Measurements from ENCODE around the gene BDKRB2.

BDKRB2 gene

DNA sequence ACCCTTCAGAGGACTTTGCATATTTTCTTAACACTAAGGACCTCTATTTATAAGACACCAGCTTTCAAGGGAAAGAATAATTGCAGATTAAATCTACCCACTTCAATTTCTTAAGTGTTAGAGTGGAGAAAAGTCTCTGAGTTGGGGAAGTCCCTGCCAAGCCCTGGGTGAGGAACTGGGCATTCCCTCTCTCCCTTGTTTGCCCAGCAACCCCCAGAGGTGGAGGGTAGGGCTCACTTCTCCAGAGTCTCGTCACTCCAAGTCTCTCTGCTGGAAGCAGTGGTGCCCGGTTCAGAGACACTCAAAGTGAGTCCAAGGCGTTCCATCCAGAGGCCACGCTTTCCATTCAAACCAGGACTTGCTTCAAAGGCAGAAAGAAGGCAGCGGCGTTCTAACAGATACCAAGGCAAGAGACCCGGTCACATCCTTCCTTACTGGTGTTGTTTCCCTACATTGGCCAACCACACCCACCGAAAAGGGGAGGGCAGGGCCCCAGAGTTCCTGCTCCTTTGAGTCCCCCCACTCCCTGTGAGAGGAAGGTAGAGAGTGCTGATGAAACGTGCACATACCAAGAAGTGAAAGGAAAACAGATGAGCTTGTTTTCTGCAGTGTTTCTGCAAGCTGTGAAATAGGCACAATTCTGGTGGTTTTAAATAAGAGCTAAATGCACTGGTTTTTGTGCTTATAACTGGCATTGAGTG is 6.1 kb upstream of the BDKRB2 start:
- DNase-seq (ENCODE audit: low read depth): no peak

DNA sequence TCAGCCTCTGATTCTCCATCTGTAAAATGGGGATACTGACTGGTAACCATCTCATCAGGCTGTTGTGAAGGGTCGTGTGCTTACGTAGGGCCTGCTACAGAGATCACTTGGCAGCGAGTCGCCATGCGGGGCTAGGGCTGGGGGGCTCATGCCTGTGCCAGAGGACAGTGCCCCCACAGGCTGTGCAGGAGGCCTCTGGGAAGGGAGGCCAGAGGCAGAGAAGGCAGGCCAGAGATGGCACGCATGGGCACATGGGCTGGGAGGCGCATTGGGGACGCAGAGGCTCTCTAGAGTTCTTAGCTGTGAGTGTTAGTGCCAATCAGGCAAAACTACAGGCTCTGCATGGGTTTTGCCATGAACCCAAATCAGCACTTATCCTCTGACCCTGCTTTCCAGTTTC is 3.5 kb upstream of the BDKRB2 start:
- no peak for DNase-seq (ENCODE audit: low read depth)

DNA sequence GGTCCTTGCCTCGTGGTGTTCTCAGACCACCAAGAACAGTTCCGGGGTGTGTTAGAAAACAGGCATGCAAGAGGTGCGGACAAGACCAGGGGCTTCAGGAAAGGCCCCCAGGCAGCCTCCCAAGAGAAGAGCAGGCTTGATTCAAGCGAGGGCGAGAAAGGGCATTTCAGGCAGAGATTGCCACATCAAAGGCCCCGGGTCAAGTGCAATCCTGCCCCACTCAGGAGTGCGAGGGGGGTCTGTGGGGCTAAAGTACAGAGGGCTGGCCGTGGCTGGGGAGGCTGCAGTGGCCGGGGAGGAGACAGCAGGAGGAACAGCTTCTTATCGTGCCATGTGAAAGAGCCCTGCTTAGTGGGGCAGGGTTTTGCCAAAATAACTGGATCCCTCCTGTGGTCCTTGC is 2.7 kb upstream of the BDKRB2 start:
- DNase-seq (ENCODE audit: low read depth): no peak

- no peak for DNase-seq (ENCODE audit: low read depth)
These were observed 2.1 kb upstream of the BDKRB2 start for GRCh38 chr14:96202441-96203094.

GRCh38 chr14:96203116-96203515 is 1.5 kb upstream of the BDKRB2 start:
- no peak for DNase-seq (ENCODE audit: low read depth)

DNA sequence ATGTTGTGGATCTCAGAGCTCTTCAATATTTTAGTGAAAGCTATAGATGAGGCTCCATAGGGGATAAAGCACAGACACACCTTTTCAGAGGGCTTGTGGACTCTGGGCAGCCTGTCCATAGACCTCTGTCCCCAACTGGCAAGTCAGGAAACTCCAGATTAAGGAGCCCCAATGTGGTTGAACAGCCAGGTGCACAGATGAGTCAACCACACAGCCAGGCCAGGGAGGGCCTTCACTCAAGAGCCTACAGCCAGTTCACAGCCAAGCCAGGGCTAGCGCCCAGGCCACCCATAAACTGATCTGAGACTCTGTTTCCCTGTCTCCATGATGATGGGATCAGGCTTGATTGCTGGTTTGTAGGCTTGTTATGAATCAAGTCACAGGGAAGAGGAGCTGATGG is 1.0 kb upstream of the BDKRB2 start:
- no peak for DNase-seq (ENCODE audit: low read depth)

GRCh38 chr14:96205059-96205977 is 679 bp downstream of the BDKRB2 start:
- no peak for DNase-seq (ENCODE audit: low read depth)

GRCh38 chr14:96205978-96206360 is 1.3 kb downstream of the BDKRB2 start:
- DNase-seq (ENCODE audit: low read depth): no peak

DNA sequence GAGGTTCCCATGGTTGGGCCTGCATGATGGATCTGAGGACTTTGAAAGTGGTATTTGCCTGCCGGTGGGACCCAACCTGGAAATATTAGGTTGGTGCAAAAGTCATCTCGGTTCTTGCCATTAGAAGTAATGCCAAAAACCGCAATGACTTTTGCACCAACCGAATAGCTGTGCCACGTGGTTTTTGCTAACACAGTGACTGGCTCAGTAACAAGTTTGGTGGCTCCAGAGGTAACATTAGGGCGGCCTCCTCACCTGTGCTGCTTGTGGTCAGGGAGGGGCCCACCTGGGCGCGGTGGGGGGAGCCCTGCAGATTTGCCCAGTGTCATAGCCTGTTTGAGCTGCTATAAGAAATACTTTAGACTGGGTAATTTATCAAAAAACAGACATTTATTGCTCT is 1.8 kb downstream of the BDKRB2 start:
- DNase-seq (ENCODE audit: low read depth): no peak

- DNase-seq (ENCODE audit: low read depth): no peak
These were observed 3.0 kb downstream of the BDKRB2 start for GRCh38 chr14:96207686-96208085.

GRCh38 chr14:96208739-96209138 is 4.1 kb downstream of the BDKRB2 start:
- no peak for DNase-seq (ENCODE audit: low read depth)

GRCh38 chr14:96212140-96212539 is 7.5 kb downstream of the BDKRB2 start:
- no peak for DNase-seq (ENCODE audit: low read depth)

DNA sequence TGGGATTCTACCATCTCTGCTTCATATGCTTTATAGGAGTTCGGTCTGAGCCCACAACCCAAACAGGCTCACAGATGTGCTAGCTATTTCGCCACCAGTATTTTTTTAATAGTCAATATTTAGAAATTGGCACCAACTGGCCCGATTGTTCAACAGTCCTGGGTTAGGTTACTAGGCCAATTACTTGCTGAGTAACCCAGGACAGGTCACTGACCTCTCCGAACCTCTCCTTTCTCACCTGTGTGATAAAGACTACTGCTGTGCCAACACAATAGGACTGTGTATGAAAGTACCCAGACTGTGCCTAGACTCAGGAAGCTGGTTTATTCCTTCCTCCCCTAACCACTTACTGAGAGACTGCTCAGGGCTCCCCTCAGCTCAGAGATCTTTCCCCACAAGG is 8.3 kb downstream of the BDKRB2 start:
- DNase-seq (ENCODE audit: low read depth): no peak

- no peak for DNase-seq (ENCODE audit: low read depth)
These were observed 9.3 kb downstream of the BDKRB2 start for GRCh38 chr14:96213871-96214465.

- DNase-seq (ENCODE audit: low read depth): no peak
These were observed 10.2 kb downstream of the BDKRB2 start for GRCh38 chr14:96214793-96215192.

DNA sequence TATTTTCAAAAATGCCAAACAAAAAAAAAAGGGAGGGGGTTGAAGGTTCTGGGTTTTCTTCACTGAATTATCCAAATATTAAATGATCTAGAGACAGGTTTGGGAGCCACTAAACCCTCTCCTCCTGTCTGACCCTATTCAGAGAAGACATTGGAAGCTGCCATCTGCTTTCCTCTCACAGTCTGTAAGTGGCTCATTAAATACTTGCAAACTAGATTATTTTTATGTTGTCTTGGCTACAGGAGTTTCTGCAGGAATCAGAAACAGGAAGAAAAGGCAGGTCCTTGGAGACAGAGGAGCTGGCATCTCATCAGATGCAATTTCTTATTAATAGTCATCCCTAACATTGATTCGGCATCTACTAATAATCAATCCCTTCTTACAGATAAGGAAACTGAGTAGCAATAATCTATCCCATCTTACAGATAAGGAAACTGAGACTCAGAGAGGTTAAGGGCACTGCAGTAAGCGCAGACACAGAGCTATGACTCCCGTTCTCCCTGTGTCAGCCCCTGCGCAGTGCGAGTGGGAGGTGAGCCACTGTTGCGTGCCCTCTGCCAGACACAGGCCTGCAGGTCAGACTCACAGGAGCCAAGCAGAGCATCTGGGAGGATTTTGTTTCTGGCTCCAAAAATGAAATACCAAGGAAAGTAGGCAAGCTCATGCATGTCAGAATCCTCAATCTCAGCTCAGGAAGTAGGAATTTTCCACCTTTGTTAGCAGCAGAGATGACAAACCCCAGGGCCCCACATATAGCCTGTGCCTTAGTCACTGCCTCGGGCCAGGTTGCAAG is 11.0 kb downstream of the BDKRB2 start:
- DNase-seq (ENCODE audit: low read depth): no peak

DNA sequence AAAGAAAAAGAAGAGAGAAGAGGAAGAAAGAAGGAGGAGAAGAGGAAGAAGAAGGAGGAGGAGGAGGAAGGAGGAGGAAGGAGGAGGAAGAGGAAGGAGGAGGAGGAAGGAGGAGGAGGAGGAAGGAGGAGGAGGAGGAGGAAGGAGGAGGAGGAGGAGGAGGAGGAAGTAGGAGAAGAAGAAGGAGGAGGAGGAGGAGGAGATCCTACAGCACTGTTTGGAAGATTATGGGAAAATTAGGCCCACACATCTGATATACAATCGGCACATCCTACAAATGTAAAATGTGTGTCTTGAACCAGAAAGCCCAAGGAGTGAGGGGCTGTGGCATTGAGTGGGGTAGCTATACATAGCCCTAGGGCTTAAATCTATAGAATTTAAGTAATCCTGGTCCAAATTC is 12.0 kb downstream of the BDKRB2 start:
- DNase-seq (ENCODE audit: low read depth): no peak

DNA sequence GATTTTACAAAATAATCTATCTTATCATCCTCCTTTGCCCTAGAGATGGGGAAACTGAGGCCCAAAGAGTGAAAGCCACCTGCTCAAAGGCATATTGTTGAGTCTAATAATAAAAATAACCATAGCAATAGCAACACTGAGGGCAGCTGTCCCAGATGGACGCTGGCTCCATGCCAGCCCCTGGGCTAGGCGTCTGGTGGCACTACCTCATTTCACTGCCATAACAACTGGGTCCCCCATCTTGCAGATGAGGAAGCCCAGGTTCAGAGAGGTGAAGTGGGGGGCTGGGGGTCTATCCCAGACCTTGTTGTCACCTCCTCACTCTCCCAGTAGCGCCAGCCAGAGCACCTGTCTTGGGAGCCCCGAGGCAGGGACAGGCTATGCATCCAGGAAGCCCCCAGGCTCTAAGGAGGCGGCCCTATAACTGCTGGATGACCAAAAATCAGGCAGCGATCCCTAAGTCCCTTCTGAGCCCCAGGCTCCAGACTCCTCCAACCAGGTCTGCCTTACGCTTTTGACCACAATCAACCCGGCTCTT is 12.8 kb downstream of the BDKRB2 start:
- no peak for DNase-seq (ENCODE audit: low read depth)

- no peak for DNase-seq (ENCODE audit: low read depth)
These were observed 16.5 kb downstream of the BDKRB2 start for GRCh38 chr14:96221109-96221650.

DNA sequence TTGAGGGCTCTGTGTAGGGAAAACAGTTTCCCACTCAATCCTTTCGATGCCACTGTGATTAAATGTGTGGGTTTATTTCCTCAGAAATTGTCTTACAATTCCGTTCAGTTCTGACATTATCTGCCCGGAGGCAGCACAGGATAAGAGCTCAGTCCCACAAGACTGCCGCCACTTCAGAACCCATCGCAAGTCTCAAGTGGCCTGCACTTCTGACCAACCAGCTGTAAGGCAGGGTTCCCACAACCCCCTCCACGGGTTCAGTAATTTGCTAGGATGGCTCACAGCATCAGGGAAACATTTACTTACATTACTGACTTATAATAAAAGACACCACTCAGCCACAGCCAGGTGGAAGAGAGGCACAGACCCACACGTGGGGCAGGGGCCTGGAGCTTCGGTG is 17.2 kb downstream of the BDKRB2 start:
- no peak for DNase-seq (ENCODE audit: low read depth)

GRCh38 chr14:96224480-96225096 is 19.9 kb downstream of the BDKRB2 start:
- no peak for DNase-seq (ENCODE audit: low read depth)
